SJCRH30 (cell line): ENCODE data around the gene ACOT9. TPM values are rescaled to one million over a fixed set of nuclear protein-coding genes. Genes with fewer than 3 reads are reported as not detected.

Source experiments
- total RNA-seq: library from RNA; depleted of rRNA; stranded (reverse); fragments of >200 nt; shearing (Covaris generic); gene quantifications from 2 replicates; pipeline ENCODE4 v1.2.3, GENCODE V29; 2014; rRNA removed

ACOT9 gene
- total RNA-seq, 1 experiment from 2014 or later = 82.3 TPM

Other genes with a start within 250 kb of the ACOT9 start
- gene PRDX4, start 75.8 kb downstream of the ACOT9 start, total RNA-seq = 183 and 196 TPM in 2 replicates
- gene SAT1, start 39.9 kb upstream of the ACOT9 start, total RNA-seq = 24.6 and 25.6 TPM in 2 replicates
- 28.7 and 33.8 TPM in 2 replicates for gene APOO, start 164.7 kb upstream of the ACOT9 start, total RNA-seq
- 0.13 and 0.71 TPM in 2 replicates for gene CXorf58, start 164.7 kb upstream of the ACOT9 start, total RNA-seq